Kidney tubule cell (primary cell): ENCODE results near the gene USP7.
"Not testable (repeated sequence)": the region's sequence is repeated elsewhere in the genome, so short reads cannot be mapped to it uniquely, and the experiment has no call there.

ENCODE experiments used
- DNase-seq: peaks from one replicate; pipeline ENCODE4 v3.0.0-alpha.2; 2018; ENCODE audit warnings: low spot score

Gene USP7

DNA sequence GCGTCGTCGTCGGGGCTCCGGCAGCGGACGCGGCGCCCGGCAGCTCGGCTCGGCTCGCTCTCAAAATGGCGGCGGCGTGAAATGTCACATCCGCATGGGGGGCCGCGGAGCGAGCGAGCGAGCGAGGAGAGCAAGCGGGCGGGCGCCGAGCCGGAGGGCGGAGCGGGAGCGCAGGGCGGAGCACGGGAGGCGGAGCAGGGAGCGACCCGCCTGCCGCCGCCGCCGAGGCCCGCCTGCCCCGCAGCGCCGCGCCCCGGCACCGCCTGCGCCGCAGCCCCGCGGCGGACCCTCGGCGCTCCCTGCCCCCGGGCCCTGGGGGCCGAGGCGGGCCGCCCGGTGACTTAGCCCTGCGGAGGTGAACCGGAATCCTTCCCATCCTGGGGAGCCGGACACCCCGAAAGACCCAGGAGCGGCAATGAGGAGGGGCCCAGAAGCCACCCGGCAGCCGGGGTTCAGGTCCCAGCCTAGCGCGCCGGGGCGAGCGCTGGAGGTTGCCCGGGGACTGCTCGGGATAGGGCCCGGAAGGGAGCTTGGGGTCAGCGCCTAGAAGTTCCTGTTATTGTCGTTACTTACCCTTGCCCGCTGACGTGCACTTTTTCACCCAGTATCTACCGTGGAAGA, at the start of gene USP7:
Gene USP7, minus strand, starts transcription at position 86 of the 621 bp plus-strand sequence. CDS start 621 bp downstream, outside the sequence.
- peak; percentile 94 for DNase-seq

DNA sequence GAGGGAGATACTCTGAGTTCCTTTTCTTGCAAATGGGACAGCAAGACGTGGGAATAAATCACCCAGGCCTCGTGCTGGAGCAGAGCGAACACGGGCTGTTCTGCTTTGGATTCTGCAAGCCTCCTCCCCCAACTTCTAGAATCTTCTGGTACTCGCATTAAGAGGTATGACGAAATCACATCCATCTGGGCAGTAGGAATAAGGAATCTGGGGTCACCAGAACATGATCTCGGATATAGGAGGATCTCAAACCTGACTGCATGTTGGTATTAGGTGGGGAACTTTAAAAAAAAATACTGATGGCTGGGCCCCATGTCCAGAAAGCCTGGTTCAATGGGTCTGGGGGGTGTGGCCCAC, 49.8 kb upstream of the USP7 start:
- no peak for DNase-seq

DNA sequence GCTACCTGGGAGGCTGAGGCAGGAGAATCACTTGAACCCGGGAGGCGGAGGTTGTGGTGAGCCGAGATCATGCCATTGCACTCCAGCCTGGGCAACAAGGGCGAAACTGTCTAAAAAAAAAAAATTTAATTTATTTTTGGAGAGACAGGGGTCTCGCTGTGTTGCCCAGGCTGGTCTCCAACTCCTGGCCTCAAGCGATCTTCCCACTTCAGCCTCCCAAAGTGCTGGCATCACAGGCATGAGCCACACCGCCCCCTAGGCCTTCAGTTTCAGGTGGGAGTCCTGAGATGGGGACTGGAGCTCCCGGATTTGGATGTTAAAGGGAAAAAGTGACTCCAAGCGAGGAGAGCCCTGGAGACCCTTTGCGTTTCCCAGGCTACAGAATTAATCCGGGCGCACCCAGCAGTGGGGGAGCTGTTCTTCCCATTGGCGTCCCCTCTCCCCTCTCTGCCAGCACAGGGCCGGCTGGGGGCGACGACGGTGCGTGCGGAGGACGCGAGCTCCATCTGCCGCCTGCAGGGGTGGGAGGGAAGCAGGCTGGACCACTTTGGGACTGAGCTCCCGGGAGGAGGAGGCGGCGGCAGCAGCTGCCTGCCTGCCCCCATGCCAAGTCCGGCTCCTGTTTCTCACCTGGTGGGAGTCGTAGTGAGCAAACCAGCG, 49.3 kb upstream of the USP7 start:
- DNase-seq, result no peak

DNA sequence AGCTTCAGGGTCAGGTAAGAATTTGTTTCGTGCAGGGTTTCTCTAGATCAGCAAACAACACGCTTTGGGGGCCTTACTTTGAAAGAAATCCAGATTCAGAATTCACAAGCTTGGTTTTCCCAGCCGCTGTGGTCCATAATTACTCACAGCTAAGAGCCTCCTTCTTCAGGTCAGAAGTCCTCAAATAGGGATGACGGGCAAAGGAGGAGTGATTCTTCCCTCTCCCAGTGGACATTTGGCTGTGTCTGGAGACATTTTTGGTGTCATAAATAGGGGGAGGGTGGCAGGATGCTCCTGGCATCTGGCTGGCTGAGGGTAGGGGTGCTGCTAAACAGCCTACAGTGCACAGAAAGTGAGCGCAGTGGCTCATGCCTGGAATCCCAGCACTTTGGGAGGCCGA, 48.6 kb upstream of the USP7 start:
- no peak for DNase-seq

DNA sequence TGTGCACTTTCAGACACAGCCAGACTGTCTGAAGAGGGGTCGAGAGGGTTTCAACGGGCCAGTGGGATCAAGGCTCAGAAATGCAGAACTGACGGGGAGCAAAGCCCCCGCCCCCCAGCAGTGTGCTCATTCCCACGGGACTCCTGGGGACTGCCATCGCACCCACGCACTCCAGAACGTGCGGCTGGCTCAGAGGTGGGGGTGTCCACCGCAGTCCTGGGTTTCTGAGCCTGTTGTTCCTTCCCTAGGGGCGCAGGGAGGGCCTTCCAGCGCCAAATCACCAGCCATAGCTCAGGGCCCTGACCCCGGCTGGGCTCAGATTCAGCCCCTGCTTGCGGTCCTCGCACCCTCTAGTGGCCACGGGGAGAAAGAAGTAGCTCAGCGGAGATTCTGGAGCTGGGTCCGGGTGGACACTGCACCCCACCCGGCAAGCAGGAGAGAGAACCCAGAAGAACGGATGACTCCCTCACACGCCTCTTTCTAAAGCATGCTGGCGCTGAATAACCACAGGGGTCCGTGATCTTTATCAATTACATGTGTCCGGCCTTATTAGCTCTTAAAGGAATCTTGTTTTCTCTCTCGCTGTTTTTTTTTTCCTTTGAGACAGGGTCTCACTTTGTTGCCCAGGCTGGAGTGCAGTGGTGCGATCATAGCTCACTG, 45.0 kb upstream of the USP7 start:
- peak; percentile 72 for DNase-seq

DNA sequence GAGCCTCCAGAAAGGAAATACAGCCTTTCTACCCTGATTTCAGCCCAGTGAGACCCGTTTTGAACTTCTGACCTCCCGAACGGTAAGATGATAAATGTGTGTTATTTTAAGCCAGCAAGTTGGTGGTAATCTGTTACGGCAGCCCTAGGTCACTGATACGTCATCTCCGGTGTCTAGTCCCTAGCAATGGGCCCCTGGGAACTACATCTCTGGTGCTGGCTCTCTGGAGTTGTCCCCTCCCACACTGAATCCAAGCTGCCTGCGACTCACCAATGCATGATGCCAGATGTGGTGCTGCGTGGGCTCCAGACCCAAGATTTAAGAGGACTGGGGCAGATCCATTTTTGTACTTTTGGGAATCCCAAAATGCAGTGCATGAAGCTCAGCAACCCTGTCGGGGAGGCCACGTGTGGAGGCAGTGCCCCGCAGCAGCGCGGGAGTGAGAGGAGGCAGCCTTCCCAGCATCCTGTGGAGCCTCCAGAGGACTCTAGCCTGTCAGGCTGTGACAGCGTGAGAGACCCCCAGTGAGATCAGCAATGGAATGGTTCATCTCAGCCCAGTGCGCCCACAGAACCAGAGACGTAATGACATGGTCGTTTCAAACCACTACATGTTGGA, 43.6 kb upstream of the USP7 start:
- no peak for DNase-seq

DNA sequence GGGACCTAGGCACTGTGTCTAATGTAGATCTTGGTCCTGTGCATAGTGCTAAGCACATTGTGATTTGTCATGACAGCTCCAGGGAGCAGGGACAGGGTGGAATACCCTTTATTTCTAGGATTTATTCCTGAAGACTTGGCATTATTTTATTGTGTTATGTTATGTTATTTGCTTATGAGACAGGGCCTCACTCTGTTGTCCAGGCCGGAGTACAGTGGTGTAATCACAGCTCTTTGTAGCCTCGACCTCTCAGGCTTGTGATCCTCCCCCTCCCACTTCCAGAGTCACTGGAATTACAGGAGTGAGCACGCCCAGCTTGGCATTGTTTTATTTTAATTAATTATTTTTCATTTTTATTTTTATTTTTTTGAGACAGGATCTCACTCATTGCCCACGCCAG, 40.5 kb upstream of the USP7 start:
- no peak for DNase-seq

DNA sequence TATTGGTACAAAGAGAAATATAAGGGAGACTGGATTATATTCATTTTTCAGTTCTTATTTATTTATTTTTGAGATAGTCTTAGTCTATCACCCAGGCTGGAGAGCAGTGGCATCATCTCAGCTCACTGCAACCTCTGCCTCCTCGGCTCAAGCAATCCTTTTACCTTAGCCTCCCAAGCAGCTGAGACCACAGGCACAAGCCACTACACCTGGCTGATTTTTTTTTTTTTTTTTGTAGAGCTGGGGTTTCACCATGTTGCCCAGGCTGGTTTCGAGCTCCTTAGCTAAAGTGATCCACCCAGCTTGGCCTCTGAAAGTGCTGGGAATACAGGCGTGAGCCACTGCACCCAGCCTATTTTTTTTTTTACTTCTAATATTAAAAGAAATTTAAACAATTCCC, 40.1 kb upstream of the USP7 start:
- no peak for DNase-seq

DNA sequence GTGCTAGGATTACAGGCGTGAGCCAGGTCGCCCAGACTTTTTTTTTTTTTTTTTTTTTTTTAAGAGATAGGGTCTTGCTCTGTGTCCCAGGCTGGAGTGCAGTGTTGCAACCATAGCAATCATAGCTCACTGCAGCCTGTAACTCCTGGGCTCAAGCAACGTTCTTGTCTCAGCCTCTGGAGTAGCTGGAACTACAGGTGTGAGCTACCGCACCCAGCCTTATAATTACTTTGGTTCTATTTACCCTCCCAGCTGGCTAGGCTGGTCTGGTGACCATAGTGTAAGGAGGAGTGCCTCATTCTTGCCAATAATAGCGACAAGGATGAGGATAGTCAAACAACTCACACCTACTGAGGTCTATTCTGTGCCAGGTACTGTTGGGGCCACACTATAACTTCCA, 39.6 kb upstream of the USP7 start:
- no peak for DNase-seq

DNA sequence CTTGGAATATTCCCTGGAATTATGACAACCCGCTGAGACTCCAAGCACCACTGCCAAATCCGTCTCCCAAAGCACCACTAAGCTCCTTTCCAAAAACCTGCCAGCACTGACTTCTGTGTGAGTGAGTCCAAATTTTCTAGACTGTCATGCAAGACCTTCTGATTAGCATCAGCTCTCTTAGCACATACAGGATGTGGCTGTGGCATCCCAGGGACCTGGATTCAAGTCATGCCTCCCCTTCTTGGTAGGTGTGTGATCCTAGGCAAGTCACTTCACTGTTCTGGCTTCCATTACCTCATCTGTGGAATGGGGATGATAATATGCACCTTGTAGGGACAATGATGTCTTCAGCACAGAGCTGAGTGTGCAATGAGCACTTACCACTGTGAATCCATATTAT, 38.3 kb upstream of the USP7 start:
- no peak for DNase-seq

DNA sequence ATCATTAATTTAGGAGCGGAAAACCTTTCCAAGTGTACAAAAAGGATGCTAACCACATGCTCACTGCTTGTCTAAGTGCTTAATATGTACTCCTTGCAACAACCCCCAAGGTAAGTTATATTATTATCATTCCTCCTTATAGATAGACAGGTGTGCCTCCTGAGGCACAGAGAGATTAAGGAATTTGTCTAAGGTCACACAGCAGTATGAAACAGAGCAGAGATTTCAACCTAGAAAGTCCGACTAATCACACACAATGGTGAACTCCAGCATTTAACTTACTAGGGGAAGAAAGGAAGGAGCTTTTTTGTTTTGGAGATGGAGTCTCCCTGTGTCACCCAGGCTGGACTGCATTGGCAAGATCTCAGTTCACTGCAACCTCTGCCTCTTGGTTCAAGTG, 37.0 kb upstream of the USP7 start:
- no peak for DNase-seq

DNA sequence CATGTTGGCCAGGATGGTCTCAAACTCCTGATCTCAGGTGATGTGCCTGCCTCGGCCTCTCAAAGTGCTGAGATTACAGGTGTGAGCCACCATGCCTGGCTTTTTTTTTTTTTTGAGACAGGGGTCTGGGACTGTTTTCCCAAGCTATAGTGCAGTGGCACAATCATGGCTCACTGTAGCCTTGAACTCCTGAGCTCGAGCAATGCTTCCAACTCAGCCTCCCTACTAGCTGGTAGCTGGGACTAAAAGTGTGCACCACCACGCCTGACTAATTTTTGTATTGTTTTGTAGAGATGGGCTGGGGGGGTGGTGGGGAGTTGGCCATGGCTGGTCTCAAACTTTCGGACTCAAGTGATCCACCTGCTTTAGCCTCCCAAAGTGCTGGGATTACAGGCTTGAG, 36.1 kb upstream of the USP7 start:
- DNase-seq, result no peak

DNA sequence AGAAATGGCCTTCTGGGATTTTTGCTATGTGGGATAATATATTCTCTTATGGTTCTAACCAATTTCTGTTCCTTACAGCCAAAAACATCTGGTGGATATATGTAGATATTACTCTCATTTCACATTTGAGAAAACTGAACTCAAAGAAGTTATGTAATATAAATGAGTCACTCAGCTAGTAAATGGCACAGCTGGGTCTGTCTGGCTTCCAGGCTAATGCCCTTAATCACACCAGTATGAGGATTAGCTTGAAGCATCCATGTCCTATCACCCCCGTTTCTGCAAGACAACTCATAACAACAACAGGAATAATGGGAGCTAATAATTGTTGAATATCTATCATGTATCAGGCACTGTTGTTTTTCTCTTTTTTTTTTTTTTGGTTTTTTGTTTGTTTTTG, 34.4 kb upstream of the USP7 start:
- DNase-seq, result no peak

DNA sequence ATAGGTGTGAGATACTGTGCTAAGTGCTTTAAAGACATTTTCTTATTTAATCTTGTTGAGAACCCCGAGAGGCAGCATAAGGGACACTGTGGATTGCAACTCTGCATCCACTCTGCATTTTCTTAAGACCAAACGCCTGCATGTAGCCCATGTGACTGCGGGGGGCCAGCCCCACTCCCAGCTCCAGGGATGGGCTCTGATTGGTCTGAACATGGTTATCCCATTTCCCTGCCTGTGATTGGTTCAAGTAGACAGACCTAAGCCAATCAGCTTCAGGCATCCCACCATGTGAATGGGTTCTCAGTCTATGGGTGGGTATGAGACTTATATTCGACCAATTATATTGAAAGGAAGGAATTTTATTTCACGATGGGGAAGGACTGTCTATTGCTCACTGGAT, 33.2 kb upstream of the USP7 start:
- DNase-seq, result no peak

DNA sequence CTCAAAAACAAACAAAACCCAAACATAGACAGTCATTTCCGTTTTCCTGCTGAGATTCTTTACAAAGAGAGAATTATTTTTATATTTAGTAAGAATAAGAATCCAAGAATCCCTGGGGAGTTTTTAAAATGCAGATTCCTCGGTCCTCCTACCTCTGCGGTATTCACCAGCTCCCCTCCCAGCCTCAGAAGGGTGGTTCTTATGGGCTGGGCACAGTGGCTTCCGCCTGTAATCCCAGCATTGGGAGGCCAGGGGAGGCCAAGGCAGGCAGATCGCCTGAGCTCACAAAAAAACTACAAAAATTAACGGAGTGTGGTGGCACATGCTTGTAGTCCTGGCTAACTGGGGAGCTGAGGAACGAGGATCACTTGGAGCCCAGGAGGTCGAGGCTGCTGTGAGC, 26.7 kb upstream of the USP7 start:
- DNase-seq, result no peak

DNA sequence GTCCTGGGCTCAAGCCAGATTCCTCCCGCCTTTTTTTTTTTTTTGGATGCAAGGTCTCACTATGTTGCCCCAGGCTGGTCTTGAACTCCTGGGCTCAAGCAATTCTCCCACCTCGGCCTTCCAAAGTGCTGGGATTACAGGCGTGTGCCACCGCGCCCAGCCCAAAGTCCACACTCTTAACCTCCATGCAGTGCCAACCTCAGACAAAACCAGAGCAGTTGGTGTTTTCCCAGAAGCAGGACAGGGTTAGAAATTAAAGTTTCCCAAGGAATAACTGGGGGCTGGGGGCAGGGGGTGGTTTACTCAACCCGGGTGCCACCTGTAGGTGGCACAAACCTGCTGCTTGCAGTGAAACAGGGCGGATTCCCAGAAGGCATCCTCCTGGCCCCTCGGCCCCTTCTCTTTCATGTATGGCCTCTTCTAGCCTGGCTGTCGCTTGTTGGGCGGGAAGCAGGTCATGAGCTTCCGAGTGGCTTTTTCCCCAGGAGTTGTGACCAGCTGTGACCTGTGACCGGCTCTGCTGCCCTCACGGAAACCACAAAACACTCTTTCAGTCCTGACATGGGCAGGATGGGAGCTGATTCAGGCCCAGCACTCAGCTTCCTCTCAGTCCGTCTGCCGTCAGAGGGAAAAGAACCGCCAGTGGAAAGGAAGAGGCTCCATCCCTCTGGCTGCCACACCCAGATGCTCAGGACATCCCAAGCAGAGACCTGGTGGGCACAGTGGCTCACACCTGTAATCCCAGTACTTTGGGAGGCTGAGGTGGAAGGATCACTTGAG, 25.6 kb upstream of the USP7 start:
- no peak for DNase-seq

DNA sequence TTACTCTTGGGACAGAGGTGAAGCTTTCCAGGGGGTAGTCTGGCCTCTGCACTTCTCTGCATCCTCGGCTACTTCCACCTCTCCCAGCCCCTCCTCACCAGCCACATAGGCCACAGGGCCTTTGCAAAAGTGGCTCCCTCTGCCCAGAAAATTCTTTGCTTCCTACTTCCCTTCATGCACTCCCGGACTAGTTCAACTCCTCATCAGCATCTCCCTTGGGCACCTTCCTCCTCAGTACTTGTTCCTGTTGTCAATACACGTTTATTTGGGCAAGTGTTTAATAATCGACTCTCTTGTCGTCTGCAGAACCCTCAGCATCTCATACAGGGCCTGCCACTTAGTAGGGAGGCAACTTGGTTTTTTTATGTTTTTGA, 23.1 kb upstream of the USP7 start:
- no peak for DNase-seq

DNA sequence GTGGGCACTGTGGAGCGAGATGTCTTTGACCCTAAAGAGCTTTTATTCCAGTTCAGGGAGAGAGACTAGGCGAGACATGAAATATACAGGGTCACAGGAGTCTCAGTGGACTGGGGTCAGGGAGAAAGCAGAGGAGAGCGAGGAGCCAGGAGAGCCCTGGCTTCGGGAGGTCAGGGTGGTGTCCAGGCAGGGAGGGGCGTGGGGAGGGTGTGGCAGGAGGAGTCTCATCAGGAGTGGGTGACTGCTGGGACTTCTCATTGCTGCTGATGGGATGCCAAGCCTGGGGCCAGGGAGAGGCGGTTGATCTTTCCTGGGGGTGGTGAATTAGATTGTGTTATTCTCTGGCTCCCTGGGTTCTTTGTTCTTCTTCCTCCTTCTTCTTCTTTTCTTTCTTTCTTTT, 22.4 kb upstream of the USP7 start:
- no peak for DNase-seq

DNA sequence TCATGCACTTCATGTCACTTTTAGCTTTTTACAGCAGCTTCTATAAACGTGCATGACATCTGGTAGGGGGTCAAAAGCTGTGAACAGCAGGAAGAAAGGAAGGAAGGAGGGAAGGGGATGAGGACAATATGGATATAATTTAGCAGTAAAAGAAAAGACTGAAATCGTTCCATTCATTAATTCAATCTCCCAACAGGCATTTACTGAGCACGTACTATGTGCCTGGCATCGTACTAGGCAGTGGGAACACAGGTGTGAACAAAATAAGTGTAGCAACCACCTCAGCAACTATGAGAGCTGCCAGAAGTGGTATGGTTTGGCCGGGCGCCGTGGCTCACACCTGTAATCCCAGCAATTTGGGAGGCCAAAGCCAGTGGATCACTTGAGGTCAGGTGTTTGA, 19.1 kb upstream of the USP7 start:
- no peak for DNase-seq

DNA sequence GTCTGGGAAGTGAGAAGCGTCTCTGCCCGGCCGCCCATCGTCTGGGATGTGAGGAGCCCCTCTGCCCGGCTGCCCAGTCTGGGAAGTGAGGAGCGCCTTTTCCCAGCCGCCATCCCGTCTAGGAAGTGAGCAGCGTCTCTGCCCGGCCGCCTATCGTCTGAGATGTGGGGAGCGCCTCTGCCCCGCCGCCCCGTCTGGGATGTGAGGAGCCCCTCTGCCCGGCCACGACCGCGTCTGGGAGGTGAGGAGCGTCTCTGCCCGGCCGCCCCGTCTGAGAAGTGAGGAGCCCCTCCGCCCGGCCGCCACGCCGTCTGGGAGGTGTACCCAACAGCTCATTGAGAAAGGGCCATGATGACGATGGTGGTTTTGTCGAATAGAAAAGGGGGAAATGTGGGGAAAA, 18.2 kb upstream of the USP7 start:
- not testable (repeated sequence) for DNase-seq

DNA sequence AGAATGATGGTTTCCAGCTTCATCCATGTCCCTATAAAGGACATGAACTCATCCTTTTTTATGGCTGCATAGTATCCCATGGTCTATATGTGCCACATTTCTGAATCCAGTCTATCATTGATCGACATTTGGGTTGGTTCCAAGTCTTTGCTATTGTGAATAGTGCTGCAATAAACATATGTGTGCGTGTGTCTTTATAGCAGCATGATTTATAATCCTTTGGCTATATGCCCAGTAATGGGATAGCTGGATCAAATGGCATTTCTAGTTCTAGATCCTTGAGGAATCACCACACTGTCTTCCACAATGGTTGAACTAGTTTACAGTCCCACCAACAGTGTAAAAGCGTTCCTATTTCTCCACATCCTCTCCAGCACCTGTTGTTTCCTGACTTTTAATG, 12.5 kb upstream of the USP7 start:
- not testable (repeated sequence) for DNase-seq

DNA sequence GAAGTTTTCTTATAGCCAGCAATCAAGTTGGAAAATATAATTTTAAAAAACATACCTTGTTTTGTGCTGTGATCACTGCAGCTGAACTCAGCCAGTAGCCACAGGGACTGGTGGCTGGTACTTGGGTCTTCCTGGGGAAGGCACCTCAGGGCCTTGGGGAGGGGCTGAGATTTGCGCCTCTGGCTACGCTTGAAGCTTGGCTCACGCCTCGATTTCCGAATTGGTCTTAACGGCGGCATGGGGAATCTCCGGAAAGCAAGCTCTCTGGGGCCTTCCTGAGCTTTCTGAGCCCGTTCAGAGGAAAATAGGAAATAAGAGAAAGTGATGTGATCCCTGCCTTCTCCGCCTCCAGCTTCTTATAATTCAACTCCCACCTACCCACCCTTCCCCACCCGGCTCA, 11.3 kb upstream of the USP7 start:
- no peak for DNase-seq
